ENCODE data around the gene CDHR4. TPM values are rescaled to one million over a fixed set of nuclear protein-coding genes. Genes with fewer than 3 reads are reported as not detected.
"Not testable (repeated sequence)": the region's sequence is repeated elsewhere in the genome, so short reads cannot be mapped to it uniquely, and the experiment has no call there.

The CDHR4 gene
- total RNA-seq, 2 experiments from 2014 or later: 0.32 TPM; not detected in 1

- Histone ChIP-seq H4K20me1 (ENCODE audit: insufficient read depth, low read length) (no peaks in the 10 kb centered on the region), H3K9me2 (ENCODE audit: insufficient read depth, low read length) (no peaks in the 10 kb centered on the region), H3K4me3 (ENCODE audit: low read depth, low read length, poor library complexity, severe bottlenecking) (peak within 1 kb of the TSS; percentile 82), H3K9me3 (ENCODE audit: low read length) (no peaks in the 10 kb centered on the region), H3K79me2 (ENCODE audit: insufficient read depth, low read depth, low read length) (peaks cover 19% of the 10 kb centered on the region; the same call in 1 of the 2 replicates), H3K27ac (ENCODE audit: low read depth, low read length, poor library complexity, severe bottlenecking) (peak within 1 kb of the TSS; percentile 14), H3K4me1 (ENCODE audit: insufficient read depth, low read length, poor library complexity, severe bottlenecking) (peaks cover 32% of the 10 kb centered on the region), H3K36me3 (ENCODE audit: insufficient read depth, low read length) (peaks cover 21% of the 10 kb centered on the region), H3K4me2 (ENCODE audit: low read length) (peak within 1 kb of the TSS; percentile 84), H2AFZ (ENCODE audit: low read length) (peak within 1 kb of the TSS; percentile 68)
- no peak for TF ChIP-seq CTCF (conservative IDR thresholded peaks at IDR 0.05; ENCODE audit: low read length)
- no peak for TF ChIP-seq EZH2phosphoT487 (IDR thresholded peaks at IDR 0.05; ENCODE audit: borderline replicate concordance, low read depth, low read length)
- POLR2A ChIA-PET: interaction anchor here (0.7 to 1.4 kb wide), 5 partner anchors 15 to 740 kb away, joined by 3 to 4 read pairs (median 3); partner anchors contain the start of gene INKA1
- peak; percentile 100 for DNase-seq (ENCODE audit: low spot score)
- intact Hi-C loops (cut with micrococcal nuclease; ENCODE audit: unreplicated experiment): loop anchor here (2.0 kb wide), 1 partner anchor 62 kb away; no protein-coding TSS in a partner anchor
- CTCF ChIA-PET (ENCODE audit: unreplicated experiment): no interaction called here
- BruUV-seq (replicated peaks): no TSS peak
Observed at GRCh38 chr3:49786357-49787181, 13.1 kb downstream of the CDHR4 start, which contains the start of gene IP6K1. Gene IP6K1 (minus strand): TSS chr3:49786542. CDS start chr3:49748040, 38,502 bp downstream.

DNA sequence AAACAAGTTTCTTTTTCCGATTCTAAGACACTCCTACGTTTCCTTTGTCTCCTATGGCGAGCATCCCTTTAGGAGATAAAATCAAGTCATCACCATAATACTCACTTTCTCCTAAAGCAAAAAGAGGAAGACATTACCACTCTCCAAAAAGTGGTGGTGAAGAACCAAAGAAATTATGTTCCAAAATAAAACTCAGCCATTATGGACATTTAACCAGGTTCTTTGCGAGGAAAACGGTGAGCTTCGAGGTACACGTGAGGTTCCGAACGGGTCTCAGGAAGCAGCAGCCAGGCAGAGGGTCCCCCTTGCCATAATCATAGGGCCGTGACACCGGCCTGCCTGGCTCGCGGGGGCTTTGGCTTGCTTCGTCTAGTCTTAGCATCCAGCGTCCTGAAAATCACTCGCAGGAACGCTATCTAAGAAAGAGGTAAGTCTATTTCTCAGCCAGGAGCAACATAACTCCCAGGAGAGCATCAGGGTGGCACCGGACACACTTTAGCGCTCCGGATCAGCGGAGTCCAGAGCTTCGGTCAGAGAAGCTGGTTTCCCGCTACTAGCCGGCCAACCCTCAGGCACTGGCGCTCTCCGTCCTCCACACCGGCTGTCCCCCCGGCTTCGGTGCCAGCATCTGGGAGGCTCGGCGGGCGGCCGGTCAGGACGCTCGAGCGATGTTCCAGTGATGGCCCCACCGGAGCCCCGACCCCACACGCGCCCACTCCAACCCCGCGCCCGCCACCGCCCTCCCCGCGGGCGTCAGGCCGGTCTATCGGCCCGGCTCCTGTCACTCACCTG is 13.9 kb downstream of the CDHR4 start:
- Histone ChIP-seq H3K4me2 (ENCODE audit: low read length) (peak overlapping the region; percentile 78), H4K20me1 (ENCODE audit: insufficient read depth, low read length) (no peaks in the 10 kb centered on the region), H3K4me1 (ENCODE audit: insufficient read depth, low read length, poor library complexity, severe bottlenecking) (peaks cover 32% of the 10 kb centered on the region), H3K36me3 (ENCODE audit: insufficient read depth, low read length) (peaks cover 27% of the 10 kb centered on the region), H3K79me2 (ENCODE audit: insufficient read depth, low read depth, low read length) (peaks cover 23% of the 10 kb centered on the region; the same call in 1 of the 2 replicates), H2AFZ (ENCODE audit: low read length) (peak overlapping the region; percentile 28), H3K9me3 (ENCODE audit: low read length) (no peaks in the 10 kb centered on the region), H3K4me3 (ENCODE audit: low read depth, low read length, poor library complexity, severe bottlenecking) (peak overlapping the region; percentile 82), H3K9me2 (ENCODE audit: insufficient read depth, low read length) (no peaks in the 10 kb centered on the region), H3K27ac (ENCODE audit: low read depth, low read length, poor library complexity, severe bottlenecking) (no peak overlapping the region)
- ChIA-PET CTCF (ENCODE audit: unreplicated experiment) (no interaction called here), POLR2A (interaction anchor here (0.7 to 1.4 kb wide), 4 partner anchors 14 to 739 kb away, joined by 3 to 4 read pairs (median 3); no protein-coding TSS in a partner anchor)
- intact Hi-C loops (cut with micrococcal nuclease; ENCODE audit: unreplicated experiment): loop anchor here (2.0 kb wide), 1 partner anchor 61 kb away; no protein-coding TSS in a partner anchor
- no peak for TF ChIP-seq EZH2phosphoT487 (IDR thresholded peaks at IDR 0.05; ENCODE audit: borderline replicate concordance, low read depth, low read length)
- TF ChIP-seq CTCF (conservative IDR thresholded peaks at IDR 0.05; ENCODE audit: low read length): no peak
- DNase-seq (ENCODE audit: low spot score): peak; percentile 37
- BruUV-seq (replicated peaks): no TSS peak

DNA sequence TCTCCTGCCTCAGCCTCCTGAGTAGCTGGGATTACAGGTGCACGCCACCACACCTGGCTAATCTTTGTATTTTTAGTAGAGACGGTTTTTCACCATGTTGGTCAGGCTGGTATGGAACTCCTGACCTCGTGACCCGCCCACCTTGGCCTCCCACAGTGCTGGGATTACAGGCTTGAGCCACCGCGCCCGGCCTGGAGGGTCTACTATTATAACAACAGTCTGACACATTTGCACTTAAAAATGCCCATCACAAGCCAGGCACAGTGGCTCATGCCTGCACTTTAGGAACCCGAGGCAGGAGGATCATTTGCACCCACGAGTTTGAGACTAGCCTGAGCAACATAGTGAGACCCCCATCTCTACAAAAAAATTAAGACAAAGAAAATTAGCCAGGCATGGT is 17.4 kb downstream of the CDHR4 start:
- POLR2A ChIA-PET: interaction anchor here (0.7 to 1.9 kb wide), 3 partner anchors 10 to 26 kb away, joined by 4 to 7 read pairs (median 5); no protein-coding TSS in a partner anchor
- H3K9me2 ChIP-seq (ENCODE audit: insufficient read depth, low read length); H4K20me1 ChIP-seq (ENCODE audit: insufficient read depth, low read length); CTCF ChIA-PET (ENCODE audit: unreplicated experiment); H3K27ac ChIP-seq (ENCODE audit: low read depth, low read length, poor library complexity, severe bottlenecking); H2AFZ ChIP-seq (ENCODE audit: low read length); H3K9me3 ChIP-seq (ENCODE audit: low read length); BruUV-seq (replicated peaks); intact Hi-C loops (cut with micrococcal nuclease; ENCODE audit: unreplicated experiment); H3K4me2 ChIP-seq (ENCODE audit: low read length); DNase-seq (ENCODE audit: low spot score); H3K4me3 ChIP-seq (ENCODE audit: low read depth, low read length, poor library complexity, severe bottlenecking): not testable (repeated sequence)
- peaks cover 14% of the 10 kb centered on the region for H3K4me1 ChIP-seq (ENCODE audit: insufficient read depth, low read length, poor library complexity, severe bottlenecking)
- peaks cover 33% of the 10 kb centered on the region; the same call in 1 of the 2 replicates for H3K79me2 ChIP-seq (ENCODE audit: insufficient read depth, low read depth, low read length)
- peaks cover 35% of the 10 kb centered on the region for H3K36me3 ChIP-seq (ENCODE audit: insufficient read depth, low read length)

Measured in OCI-LY7 (cell line).